HG03460 (cell line): ENCODE measurements around the gene STAT6.

Experiments
- ATAC-seq: cut with Tn5 transposase; IDR thresholded peaks from one replicate; pipeline ENCODE4 v1.9.1; 2021; ENCODE audit not compliant: unreplicated experiment

The STAT6 gene

GRCh38 chr12:57146092-57146491, 34.9 kb upstream of the STAT6 start:
- ATAC-seq, result no peak

GRCh38 chr12:57145460-57146059, 34.4 kb upstream of the STAT6 start:
- no peak for ATAC-seq

GRCh38 chr12:57143454-57143853, 32.3 kb upstream of the STAT6 start:
- ATAC-seq, result no peak

GRCh38 chr12:57142727-57143126, 31.6 kb upstream of the STAT6 start:
- ATAC-seq, result no peak

GRCh38 chr12:57142121-57142520, 31.0 kb upstream of the STAT6 start:
- no peak for ATAC-seq

GRCh38 chr12:57141249-57141648, 30.1 kb upstream of the STAT6 start:
- no peak for ATAC-seq

GRCh38 chr12:57139796-57140649, 28.9 kb upstream of the STAT6 start:
- ATAC-seq, result no peak

GRCh38 chr12:57138526-57139272, 27.5 kb upstream of the STAT6 start:
- ATAC-seq, result no peak

- no peak for ATAC-seq
Measured at GRCh38 chr12:57135527-57136326, 24.6 kb upstream of the STAT6 start.

GRCh38 chr12:57134949-57135348, 23.8 kb upstream of the STAT6 start:
- ATAC-seq, result no peak

- ATAC-seq, result no peak
Measured at GRCh38 chr12:57133916-57134315, 22.8 kb upstream of the STAT6 start.

- no peak for ATAC-seq
Measured at GRCh38 chr12:57133013-57133569, 21.9 kb upstream of the STAT6 start.

GRCh38 chr12:57131896-57132744, 21.0 kb upstream of the STAT6 start:
- no peak for ATAC-seq

GRCh38 chr12:57130941-57131340, 19.8 kb upstream of the STAT6 start:
- ATAC-seq, result no peak

- no peak for ATAC-seq
Measured at GRCh38 chr12:57129889-57130288, 18.7 kb upstream of the STAT6 start.

- no peak for ATAC-seq
Measured at GRCh38 chr12:57129321-57129842, 18.2 kb upstream of the STAT6 start.

- no peak for ATAC-seq
Measured at GRCh38 chr12:57128519-57129247, 17.5 kb upstream of the STAT6 start.

GRCh38 chr12:57127726-57128518, 16.8 kb upstream of the STAT6 start, which contains the start of gene LRP1:
Gene LRP1, plus strand, starts transcription at chr12:57128483. Its CDS starts 482 bp downstream, at chr12:57128965.
- no peak for ATAC-seq
